Hematopoietic multipotent progenitor cell treated with erythropoietin and hydrocortisone succinate and interleukin-3 and kit ligand, for 17 days (in vitro differentiated cells): Measurements from ENCODE around the gene DPEP2.
"Not testable (repeated sequence)": the region's sequence is repeated elsewhere in the genome, so short reads cannot be mapped to it uniquely, and the experiment has no call there.

Experiments used
- DNase-seq: peaks from one replicate; pipeline ENCODE4 v3.0.0-alpha.2; 2015; ENCODE audit warnings: low spot score

The DPEP2 gene

GRCh38 chr16:67954421-67955196, 44.7 kb downstream of the DPEP2 start:
- no peak for DNase-seq

- no peak for DNase-seq
Observed at GRCh38 chr16:67953641-67954375, 45.5 kb downstream of the DPEP2 start.

- DNase-seq: no peak
Observed at GRCh38 chr16:67951485-67951884, 47.8 kb downstream of the DPEP2 start.

GRCh38 chr16:67950335-67950843, 48.9 kb downstream of the DPEP2 start:
- DNase-seq: no peak

GRCh38 chr16:67949645-67950044, 49.6 kb downstream of the DPEP2 start:
- no peak for DNase-seq

GRCh38 chr16:67948015-67948414, 51.3 kb downstream of the DPEP2 start:
- peak; percentile 58 for DNase-seq

- DNase-seq: no peak
Observed at GRCh38 chr16:67946966-67947558, 52.2 kb downstream of the DPEP2 start.

- no peak for DNase-seq
Observed at GRCh38 chr16:67946128-67946569, 53.1 kb downstream of the DPEP2 start.

GRCh38 chr16:67945392-67945933, 53.8 kb downstream of the DPEP2 start:
- DNase-seq: no peak

GRCh38 chr16:67944690-67945391, 54.4 kb downstream of the DPEP2 start:
- no peak for DNase-seq

- no peak for DNase-seq
Observed at GRCh38 chr16:67943619-67944504, 55.4 kb downstream of the DPEP2 start, which contains the start of gene LCAT. Gene LCAT, minus strand, starts transcription at chr16:67944120. Its CDS starts 19 bp downstream, at chr16:67944101.

GRCh38 chr16:67943256-67943618, 56.0 kb downstream of the DPEP2 start:
- no peak for DNase-seq

- no peak for DNase-seq
Observed at GRCh38 chr16:67942510-67943255, 56.6 kb downstream of the DPEP2 start.

- peak; percentile 34 for DNase-seq
Observed at GRCh38 chr16:67942200-67942509, 57.1 kb downstream of the DPEP2 start.

GRCh38 chr16:67941469-67942199, 57.6 kb downstream of the DPEP2 start:
- DNase-seq: no peak

GRCh38 chr16:67940446-67941089, 58.7 kb downstream of the DPEP2 start:
- DNase-seq: no peak

GRCh38 chr16:67939507-67940445, 59.5 kb downstream of the DPEP2 start:
- no peak for DNase-seq

- not testable (repeated sequence) for DNase-seq
Observed at GRCh38 chr16:67937713-67938112, 61.6 kb downstream of the DPEP2 start.
